Measurements from ENCODE around the gene EXOC4.

DNA sequence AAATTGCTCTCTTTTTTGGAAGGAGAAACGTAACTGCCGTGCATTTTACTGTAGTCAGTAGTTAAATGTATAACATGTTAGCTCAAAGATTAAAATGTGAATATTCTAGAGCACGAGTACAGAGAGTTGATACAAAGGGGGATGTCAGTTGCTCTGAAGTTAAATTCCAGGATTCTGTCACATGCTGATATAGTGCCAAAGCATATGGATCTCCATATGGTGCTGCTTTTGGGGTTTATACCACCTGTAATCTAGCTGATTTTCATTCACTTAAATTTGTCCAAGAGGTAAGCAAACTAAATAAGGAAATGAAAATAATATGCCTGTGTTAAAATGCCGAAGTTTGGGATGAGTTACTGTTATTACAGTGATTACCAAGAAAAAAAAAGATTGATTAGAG is 298.6 kb downstream of the EXOC4 start:
- TF ChIP-seq, protein P1, sequence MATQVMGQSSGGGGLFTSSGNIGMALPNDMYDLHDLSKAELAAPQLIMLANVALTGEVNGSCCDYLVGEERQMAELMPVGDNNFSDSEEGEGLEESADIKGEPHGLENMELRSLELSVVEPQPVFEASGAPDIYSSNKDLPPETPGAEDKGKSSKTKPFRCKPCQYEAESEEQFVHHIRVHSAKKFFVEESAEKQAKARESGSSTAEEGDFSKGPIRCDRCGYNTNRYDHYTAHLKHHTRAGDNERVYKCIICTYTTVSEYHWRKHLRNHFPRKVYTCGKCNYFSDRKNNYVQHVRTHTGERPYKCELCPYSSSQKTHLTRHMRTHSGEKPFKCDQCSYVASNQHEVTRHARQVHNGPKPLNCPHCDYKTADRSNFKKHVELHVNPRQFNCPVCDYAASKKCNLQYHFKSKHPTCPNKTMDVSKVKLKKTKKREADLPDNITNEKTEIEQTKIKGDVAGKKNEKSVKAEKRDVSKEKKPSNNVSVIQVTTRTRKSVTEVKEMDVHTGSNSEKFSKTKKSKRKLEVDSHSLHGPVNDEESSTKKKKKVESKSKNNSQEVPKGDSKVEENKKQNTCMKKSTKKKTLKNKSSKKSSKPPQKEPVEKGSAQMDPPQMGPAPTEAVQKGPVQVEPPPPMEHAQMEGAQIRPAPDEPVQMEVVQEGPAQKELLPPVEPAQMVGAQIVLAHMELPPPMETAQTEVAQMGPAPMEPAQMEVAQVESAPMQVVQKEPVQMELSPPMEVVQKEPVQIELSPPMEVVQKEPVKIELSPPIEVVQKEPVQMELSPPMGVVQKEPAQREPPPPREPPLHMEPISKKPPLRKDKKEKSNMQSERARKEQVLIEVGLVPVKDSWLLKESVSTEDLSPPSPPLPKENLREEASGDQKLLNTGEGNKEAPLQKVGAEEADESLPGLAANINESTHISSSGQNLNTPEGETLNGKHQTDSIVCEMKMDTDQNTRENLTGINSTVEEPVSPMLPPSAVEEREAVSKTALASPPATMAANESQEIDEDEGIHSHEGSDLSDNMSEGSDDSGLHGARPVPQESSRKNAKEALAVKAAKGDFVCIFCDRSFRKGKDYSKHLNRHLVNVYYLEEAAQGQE (tag by site-specific recombination; IDR thresholded peaks at IDR 0.05), result no peak
- TF ChIP-seq ZNF707 (tag by site-specific recombination; IDR thresholded peaks at IDR 0.05) (no peak), ZIC2 (tag by site-specific recombination; IDR thresholded peaks at IDR 0.05) (no peak), ZNF138 (tag by site-specific recombination; IDR thresholded peaks at IDR 0.05; ENCODE audit: borderline replicate concordance) (no peak), TRIM28 (IDR thresholded peaks at IDR 0.05; ENCODE audit: borderline replicate concordance, low read length) (no peak)
